K562 (cell line): ENCODE measurements around the gene EME2.

Experiments used
- CBX3 ChIP-seq, 2 experiments: IDR thresholded peaks; 1 replicate in 1 of 2; 2 replicates in 1 of 2; pipeline ENCODE4 v1.6.1; 2012; ENCODE audit warnings: inconsistent platforms in 2 of 2, low read length in 2 of 2, borderline replicate concordance in 1 of 2, control low read depth in 1 of 2
- CTCF ChIP-seq, 3 experiments: IDR thresholded peaks in 2 of 3; conservative IDR thresholded peaks in 1 of 3; 2 replicates each; pipeline ENCODE4 v1.5.1; 2011 to 2012; ENCODE audit warnings: low read length in 3 of 3, mild to moderate bottlenecking in 3 of 3, control low read depth in 2 of 3, improper control_type of control experiment in 1 of 3, inconsistent platforms in 1 of 3, low read depth in 1 of 3, mixed read lengths in 1 of 3, moderate library complexity in 1 of 3; ENCODE audit not compliant: insufficient read depth in 2 of 3
- HDAC6 ChIP-seq: IDR thresholded peaks from 2 replicates; pipeline ENCODE4 v1.6.1; 2012; ENCODE audit warnings: low read depth, mild to moderate bottlenecking, control low read depth, inconsistent platforms, low read length, moderate library complexity
- MTA1 ChIP-seq: fragments of 450-650 bp; IDR thresholded peaks from 2 replicates; pipeline ENCODE4 v1.6.1; 2017; ENCODE audit warnings: borderline replicate concordance
- SOX6 ChIP-seq: fragments of 450-650 bp; IDR thresholded peaks from 2 replicates; pipeline ENCODE4 v1.6.1; 2014; ENCODE audit warnings: mild to moderate bottlenecking
- TFAP4 ChIP-seq: sonication (generic); formaldehyde crosslinking; IDR thresholded peaks from 2 replicates; pipeline ENCODE4 v1.8.0; 2022; ENCODE audit warnings: missing genetic modification reagents, mild to moderate bottlenecking, moderate library complexity, borderline replicate concordance
- ZNF398 ChIP-seq: fragments of 250-450 bp; sonication (Bioruptor Pico); IDR thresholded peaks from 2 replicates; pipeline ENCODE4 v1.8.0; 2021; ENCODE audit warnings: moderate library complexity, mild to moderate bottlenecking, inconsistent platforms

GRCh38 chr16:1740234-1740633, 32.4 kb upstream of the EME2 start:
- no peak for TF ChIP-seq ZNF398 (CRISPR knock-in tag)
- no peak for TF ChIP-seq SOX6
- TF ChIP-seq MTA1, result no peak
- TF ChIP-seq CTCF (IDR thresholded peaks at IDR 0.05 in 2 of 3, conservative IDR thresholded peaks at IDR 0.05 in 1 of 3; ENCODE audit: insufficient read depth in 2 of 3, low read depth in 1 of 3, low read length in 3 of 3), result no peak
- TF ChIP-seq HDAC6, result no peak
- no peak for TF ChIP-seq CBX3 (IDR thresholded peaks at IDR 0.05; ENCODE audit: borderline replicate concordance in 1 of 2, low read length in 2 of 2)
- no peak for TF ChIP-seq TFAP4
